K562 (cell line): ENCODE data around the gene CZIB. TPM values are rescaled to one million over a fixed set of nuclear protein-coding genes. Genes with fewer than 3 reads are reported as not detected.

Experiments
- DMBX1 ChIP-seq: fragments of 250-450 bp; sonication (Bioruptor Pico); IDR thresholded peaks from 2 replicates; pipeline ENCODE4 v1.8.0; 2022; ENCODE audit warnings: inconsistent platforms, mild to moderate bottlenecking, moderate library complexity, borderline replicate concordance
- ELF4 ChIP-seq: fragments of 450-650 bp; formaldehyde crosslinking; IDR thresholded peaks from 2 replicates; pipeline ENCODE4 v1.4.0; 2022; ENCODE audit warnings: missing genetic modification characterization
- FOXJ2 ChIP-seq: fragments of 200-800 bp; sonication (Bioruptor generic); IDR thresholded peaks from 2 replicates; pipeline ENCODE4 v1.6.1; 2016; ENCODE audit warnings: missing genetic modification characterization, missing compliant biosample characterization
- POLR2AphosphoS2 ChIP-seq: IDR thresholded peaks from 2 replicates; pipeline ENCODE4 v1.6.1; 2012; ENCODE audit warnings: low read length, improper control_type of control experiment
- RBM15 ChIP-seq: fragments of 200-400 bp; formaldehyde crosslinking; IDR thresholded peaks from 2 replicates; pipeline ENCODE4 v1.6.1; 2018; ENCODE audit warnings: mild to moderate bottlenecking, low read length, moderate library complexity; ENCODE audit not compliant: insufficient read depth
- SMAD1 ChIP-seq: fragments of 150-350 bp; IDR thresholded peaks from 2 replicates; pipeline ENCODE4 v1.6.1; 2014; ENCODE audit warnings: low read length, low read depth; ENCODE audit not compliant: partially characterized antibody
- SMARCE1 ChIP-seq: fragments of 450-650 bp; IDR thresholded peaks from 2 replicates; pipeline ENCODE4 v1.7.1; 2016; ENCODE audit warnings: mild to moderate bottlenecking
- SRF ChIP-seq, 2 experiments: fragments of 250-450, 450-650 bp in 1 of 2; sonication (Bioruptor Pico) in 1 of 2; sonication (generic) in 1 of 2; formaldehyde crosslinking; IDR thresholded peaks; 2 replicates each; pipeline versions ENCODE4 v1.5.0 to v1.5.1; 2020 to 2022; ENCODE audit warnings: mild to moderate bottlenecking in 1 of 2, missing genetic modification reagents in 1 of 2
- ZBTB5 ChIP-seq: fragments of 450-650 bp; IDR thresholded peaks from 2 replicates; pipeline ENCODE4 v1.6.1; 2017; ENCODE audit warnings: antibody characterized with exemption
- ZC3H8 ChIP-seq: fragments of 450-650 bp; IDR thresholded peaks from 2 replicates; pipeline ENCODE4 v1.6.1; 2017
- ZNF146 ChIP-seq: IDR thresholded peaks from one replicate; pipeline ENCODE4 v1.6.1; 2018; ENCODE audit warnings: missing compliant biosample characterization; ENCODE audit not compliant: unreplicated experiment
- polyA plus RNA-seq, 8 experiments: library from polyadenylated mRNA; depleted of rRNA in 4 of 8; stranded (reverse) in 5 of 8; unstranded in 3 of 8; fragments of >200 nt; fragmentation: Nextera tagmentation in 2 of 8; fragmentation: Illumina TruSeq in 1 of 8; extraction: Ambion mirVana in 2 of 8; extraction: Trizol in 1 of 8; gene quantifications; 2 replicates each; pipeline versions ENCODE4 v1.2.1 to v1.2.3, GENCODE V29; 2011 to 2014; ENCODE audit warnings: inconsistent platforms in 1 of 8, missing spikeins in 1 of 8
- total RNA-seq, 7 experiments: library from RNA; depleted of rRNA in 6 of 7; stranded (reverse); fragments of >200 nt in 6 of 7; fragmentation: Illumina TruSeq in 2 of 7; extraction: Trizol in 2 of 7; gene quantifications; 2 replicates each; pipeline versions ENCODE4 v1.2.1 to v1.2.3, GENCODE V29; 2011 to 2021; ENCODE audit warnings: low replicate concordance in 1 of 7
- TF ChIP-seq, protein P1 (sequence below): IDR thresholded peaks from 3 replicates; pipeline ENCODE4 v1.6.1; 2011; ENCODE audit warnings: borderline replicate concordance, mild to moderate bottlenecking; ENCODE audit not compliant: insufficient read length, insufficient read depth
- TF ChIP-seq, protein P2 (sequence below): fragments of 250-450 bp; sonication (Bioruptor Pico); IDR thresholded peaks from 2 replicates; pipeline ENCODE4 v1.8.0; 2021; ENCODE audit warnings: mild to moderate bottlenecking, moderate library complexity
- TF ChIP-seq, protein P3 (sequence below), 2 experiments: fragments of 450-650 bp; IDR thresholded peaks; 2 replicates each; pipeline ENCODE4 v1.6.1; 2016

The CZIB gene
- total and polyA plus RNA-seq, 9 of the 15 experiments (the other 6 are each of a cell fraction or from before 2014, with no cell fraction given) = 52.6 to 111 (median 80.0) TPM

GRCh38 chr1:53197291-53198200, 22.9 kb downstream of the CZIB start (continued):
- TF ChIP-seq, protein P1, sequence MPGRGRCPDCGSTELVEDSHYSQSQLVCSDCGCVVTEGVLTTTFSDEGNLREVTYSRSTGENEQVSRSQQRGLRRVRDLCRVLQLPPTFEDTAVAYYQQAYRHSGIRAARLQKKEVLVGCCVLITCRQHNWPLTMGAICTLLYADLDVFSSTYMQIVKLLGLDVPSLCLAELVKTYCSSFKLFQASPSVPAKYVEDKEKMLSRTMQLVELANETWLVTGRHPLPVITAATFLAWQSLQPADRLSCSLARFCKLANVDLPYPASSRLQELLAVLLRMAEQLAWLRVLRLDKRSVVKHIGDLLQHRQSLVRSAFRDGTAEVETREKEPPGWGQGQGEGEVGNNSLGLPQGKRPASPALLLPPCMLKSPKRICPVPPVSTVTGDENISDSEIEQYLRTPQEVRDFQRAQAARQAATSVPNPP = no peak
- TF ChIP-seq RBM15 (no peak), FOXJ2 (tag) (no peak), SMAD1 (no peak), ELF4 (CRISPR knock-in tag) (peak; percentile 5; the same call in 1 of the 2 replicates), ZNF146 (no peak), SRF (CRISPR knock-in tag; IDR thresholded peaks at IDR 0.05) (no peak), DMBX1 (CRISPR knock-in tag) (no peak), POLR2AphosphoS2 (peak; percentile 25; the same call in 1 of the 2 replicates), ZC3H8 (no peak), SMARCE1 (0 out of 2 replicates have a peak, but pooled peaks have one; percentile 5), ZBTB5 (0 out of 2 replicates have a peak, but pooled peaks have one; percentile 32)
- TF ChIP-seq, protein P2, sequence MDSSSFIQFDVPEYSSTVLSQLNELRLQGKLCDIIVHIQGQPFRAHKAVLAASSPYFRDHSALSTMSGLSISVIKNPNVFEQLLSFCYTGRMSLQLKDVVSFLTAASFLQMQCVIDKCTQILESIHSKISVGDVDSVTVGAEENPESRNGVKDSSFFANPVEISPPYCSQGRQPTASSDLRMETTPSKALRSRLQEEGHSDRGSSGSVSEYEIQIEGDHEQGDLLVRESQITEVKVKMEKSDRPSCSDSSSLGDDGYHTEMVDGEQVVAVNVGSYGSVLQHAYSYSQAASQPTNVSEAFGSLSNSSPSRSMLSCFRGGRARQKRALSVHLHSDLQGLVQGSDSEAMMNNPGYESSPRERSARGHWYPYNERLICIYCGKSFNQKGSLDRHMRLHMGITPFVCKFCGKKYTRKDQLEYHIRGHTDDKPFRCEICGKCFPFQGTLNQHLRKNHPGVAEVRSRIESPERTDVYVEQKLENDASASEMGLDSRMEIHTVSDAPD (CRISPR knock-in tag) = no peak
- TF ChIP-seq, protein P3, sequence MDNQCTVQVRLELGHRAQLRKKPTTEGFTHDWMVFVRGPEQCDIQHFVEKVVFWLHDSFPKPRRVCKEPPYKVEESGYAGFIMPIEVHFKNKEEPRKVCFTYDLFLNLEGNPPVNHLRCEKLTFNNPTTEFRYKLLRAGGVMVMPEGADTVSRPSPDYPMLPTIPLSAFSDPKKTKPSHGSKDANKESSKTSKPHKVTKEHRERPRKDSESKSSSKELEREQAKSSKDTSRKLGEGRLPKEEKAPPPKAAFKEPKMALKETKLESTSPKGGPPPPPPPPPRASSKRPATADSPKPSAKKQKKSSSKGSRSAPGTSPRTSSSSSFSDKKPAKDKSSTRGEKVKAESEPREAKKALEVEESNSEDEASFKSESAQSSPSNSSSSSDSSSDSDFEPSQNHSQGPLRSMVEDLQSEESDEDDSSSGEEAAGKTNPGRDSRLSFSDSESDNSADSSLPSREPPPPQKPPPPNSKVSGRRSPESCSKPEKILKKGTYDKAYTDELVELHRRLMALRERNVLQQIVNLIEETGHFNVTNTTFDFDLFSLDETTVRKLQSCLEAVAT (IDR thresholded peaks at IDR 0.05) = peak in 1 of 2 experiments; percentile 14; a peak in 1 of 4 replicates
